ENCODE data around the gene ALPK3. TPM values are rescaled to one million over a fixed set of nuclear protein-coding genes. Genes with fewer than 3 reads are reported as not detected.

The ALPK3 gene
- total RNA-seq, 3 donors from 2014 or later (not counting 1 experiment from before 2014, with no cell fraction given): 0.35 to 1.1 (median 0.63) TPM

DNA sequence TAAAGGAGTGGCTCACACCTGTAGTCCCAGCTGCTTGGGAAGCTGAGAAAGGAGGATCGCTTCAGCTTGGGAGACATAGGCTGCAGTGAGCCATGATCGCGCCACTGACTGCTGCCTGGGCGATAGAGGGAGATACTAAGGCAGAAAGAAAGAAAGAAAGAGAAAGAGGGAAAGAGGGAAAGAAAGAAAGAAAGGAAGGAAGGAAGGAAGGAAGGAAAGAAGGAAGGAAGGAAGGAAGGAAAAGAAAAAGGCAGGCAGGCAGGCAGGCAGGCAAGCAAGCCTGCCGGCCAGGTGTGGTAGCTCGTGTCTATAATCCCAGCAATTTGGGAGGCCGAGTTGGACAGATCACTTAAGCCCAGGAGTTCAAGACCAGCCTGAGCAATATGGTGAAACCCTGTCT lies 82.6 kb downstream of the ALPK3 start:
- no peaks in the 10 kb centered on the region for H3K9me3 Mint-ChIP-seq
- TF ChIP-seq CTCF (IDR thresholded peaks at IDR 0.05): no peak
- Histone ChIP-seq H3K36me3 (ENCODE audit: control insufficient read depth, insufficient read depth, low read length) (no peaks in the 10 kb centered on the region), H3K4me1 (ENCODE audit: control insufficient read depth, insufficient read depth, low read length) (no peaks in the 10 kb centered on the region), H3K4me3 (ENCODE audit: low read length) (no peak overlapping the region), H3K9me3 (ENCODE audit: control insufficient read depth, insufficient read depth, low read length) (no peaks in the 10 kb centered on the region), H3K27me3 (ENCODE audit: control insufficient read depth, insufficient read depth, low read length) (no peaks in the 10 kb centered on the region), H3K27ac (ENCODE audit: low read length) (no peak overlapping the region)
- H3K27ac Mint-ChIP-seq: no peak overlapping the region
- H3K4me3 Mint-ChIP-seq: no peak overlapping the region
- ATAC-seq: no peak
- intact Hi-C loops (cut with micrococcal nuclease): no loop called here
- peaks cover 13 to 14% of the 10 kb centered on the region in 2 donors for H3K27me3 Mint-ChIP-seq (ENCODE audit: low read depth in 2 of 2)
- DNase-seq: no peak
- no peaks in the 10 kb centered on the region for H3K4me1 Mint-ChIP-seq
- 96% methylated on average over 7 of the region's 7 CpGs for WGBS (ENCODE audit: insufficient coverage)
- no peaks in the 10 kb centered on the region for H3K36me3 Mint-ChIP-seq

GRCh38 chr15:84901540-84901939 lies 84.4 kb downstream of the ALPK3 start:
- no peaks in the 10 kb centered on the region for H3K4me1 ChIP-seq (ENCODE audit: control insufficient read depth, insufficient read depth, low read length)
- Mint-ChIP-seq H3K9me3 (no peaks in the 10 kb centered on the region), H3K4me3 (no peak overlapping the region), H3K4me1 (no peaks in the 10 kb centered on the region), H3K27ac (no peak overlapping the region), H3K27me3 (ENCODE audit: low read depth in 2 of 2) (peaks cover 10 to 14% of the 10 kb centered on the region in 2 donors), H3K36me3 (no peaks in the 10 kb centered on the region)
- no peak for TF ChIP-seq CTCF (IDR thresholded peaks at IDR 0.05)
- no peak for ATAC-seq
- H3K36me3 ChIP-seq (ENCODE audit: control insufficient read depth, insufficient read depth, low read length): no peaks in the 10 kb centered on the region
- intact Hi-C loops (cut with micrococcal nuclease): no loop called here
- no peak for DNase-seq
- no peak overlapping the region for H3K27ac ChIP-seq (ENCODE audit: low read length)
- H3K27me3 ChIP-seq (ENCODE audit: control insufficient read depth, insufficient read depth, low read length): no peaks in the 10 kb centered on the region
- no peaks in the 10 kb centered on the region for H3K9me3 ChIP-seq (ENCODE audit: control insufficient read depth, insufficient read depth, low read length)
- WGBS (ENCODE audit: insufficient coverage): no CpG with 5 or more reads among the region's 2 CpGs
- H3K4me3 ChIP-seq (ENCODE audit: low read length): no peak overlapping the region

DNA sequence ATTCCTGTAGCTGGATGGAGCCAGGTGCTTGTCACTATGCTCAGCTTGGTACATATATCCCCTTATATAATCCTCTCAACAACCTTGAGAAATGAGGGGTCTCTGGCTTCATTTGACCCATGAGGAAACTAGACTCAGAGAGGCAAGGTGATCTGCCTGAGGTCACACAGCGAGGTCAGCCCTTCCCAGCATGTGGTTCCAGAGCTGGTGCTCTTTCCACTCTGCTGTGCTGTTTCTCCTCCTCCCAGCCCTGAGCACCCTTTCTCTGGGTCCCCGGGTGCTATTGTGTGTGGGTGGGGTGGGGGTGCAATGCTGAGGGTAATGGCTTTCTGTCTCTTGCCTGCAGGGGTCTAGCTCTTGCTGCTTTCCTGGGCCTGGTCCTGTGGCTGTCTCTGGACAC lies 86.6 kb downstream of the ALPK3 start:
- Histone ChIP-seq H3K9me3 (ENCODE audit: control insufficient read depth, insufficient read depth, low read length) (no peaks in the 10 kb centered on the region), H3K27me3 (ENCODE audit: control insufficient read depth, insufficient read depth, low read length) (no peaks in the 10 kb centered on the region), H3K4me1 (ENCODE audit: control insufficient read depth, insufficient read depth, low read length) (no peaks in the 10 kb centered on the region), H3K27ac (ENCODE audit: low read length) (no peak overlapping the region), H3K4me3 (ENCODE audit: low read length) (no peak overlapping the region), H3K36me3 (ENCODE audit: control insufficient read depth, insufficient read depth, low read length) (no peaks in the 10 kb centered on the region)
- Mint-ChIP-seq H3K36me3 (no peaks in the 10 kb centered on the region), H3K4me1 (no peaks in the 10 kb centered on the region), H3K27me3 (ENCODE audit: low read depth in 2 of 2) (peaks cover 8 to 10% of the 10 kb centered on the region in 2 donors), H3K9me3 (no peaks in the 10 kb centered on the region), H3K4me3 (no peak overlapping the region), H3K27ac (no peak overlapping the region)
- 80% methylated on average over 2 of the region's 2 CpGs for WGBS (ENCODE audit: insufficient coverage)
- DNase-seq (no peak), ATAC-seq (no peak)
- TF ChIP-seq CTCF (IDR thresholded peaks at IDR 0.05): no peak
- intact Hi-C loops (cut with micrococcal nuclease): no loop called here

- no peak overlapping the region for H3K27ac ChIP-seq (ENCODE audit: low read length)
- H3K9me3 ChIP-seq (ENCODE audit: control insufficient read depth, insufficient read depth, low read length): no peaks in the 10 kb centered on the region
- intact Hi-C loops (cut with micrococcal nuclease): no loop called here
- Mint-ChIP-seq H3K27me3 (ENCODE audit: low read depth in 2 of 2) (peaks cover 3% of the 10 kb centered on the region in 2 donors), H3K9me3 (no peaks in the 10 kb centered on the region), H3K4me3 (no peak overlapping the region), H3K36me3 (no peaks in the 10 kb centered on the region), H3K4me1 (no peaks in the 10 kb centered on the region), H3K27ac (no peak overlapping the region)
- no peaks in the 10 kb centered on the region for H3K36me3 ChIP-seq (ENCODE audit: control insufficient read depth, insufficient read depth, low read length)
- no peak for ATAC-seq
- H3K4me3 ChIP-seq (ENCODE audit: low read length): no peak overlapping the region
- TF ChIP-seq CTCF (IDR thresholded peaks at IDR 0.05): no peak
- H3K27me3 ChIP-seq (ENCODE audit: control insufficient read depth, insufficient read depth, low read length): no peaks in the 10 kb centered on the region
- WGBS (ENCODE audit: insufficient coverage): 96% methylated on average over 2 of the region's 2 CpGs
- no peak for DNase-seq
- no peaks in the 10 kb centered on the region for H3K4me1 ChIP-seq (ENCODE audit: control insufficient read depth, insufficient read depth, low read length)
Measured at GRCh38 chr15:84904419-84904818, 87.3 kb downstream of the ALPK3 start.

Measured in natural killer cell (primary cell).